Panc1 (cell line): ENCODE data around the gene MAD1L1. TPM values are rescaled to one million over a fixed set of nuclear protein-coding genes. Genes with fewer than 3 reads are reported as not detected.

Experiments used
- ATAC-seq: fragments of 200-7000 bp; cut with Tn5 transposase; 2 replicates; pipeline ENCODE4 v1.9.1; 2020; ENCODE audit warnings: mild to moderate bottlenecking, moderate library complexity
- BruUV-seq: library from RNA; stranded (reverse); fragments of 400-500 nt; replicated peaks from 2 replicates; lab custom pipeline; 2021; lab: Mats Ljungman, UMichigan
- CTCF ChIA-PET: fragments of 300-600 bp; sonication (Branson Sonifier 250); formaldehyde crosslinking; loops from one replicate; lab custom pipeline; 2022; ENCODE audit warnings: antibody characterized with exemption; lab: Charles Lee
- POLR2A ChIA-PET: fragments of 300-600 bp; sonication (Branson Sonifier 250); formaldehyde crosslinking; loops from one replicate; lab custom pipeline; 2022; ENCODE audit warnings: antibody characterized with exemption; lab: Charles Lee
- DNase-seq: peaks from one replicate; pipeline ENCODE4 v3.0.0-alpha.2; 2010; ENCODE audit warnings: low read depth, low spot score
- H3K27ac ChIP-seq: 2 replicates; pipeline ENCODE4 v1.5.1; 2011; ENCODE audit warnings: mild to moderate bottlenecking, low read length, inconsistent platforms
- H3K27me3 ChIP-seq: fragments of 200-500 bp; sonication (Bioruptor generic); 2 replicates; pipeline ENCODE4 v1.6.0; 2014; ENCODE audit warnings: low read length, inconsistent platforms; ENCODE audit not compliant: control insufficient read depth, insufficient read depth
- H3K36me3 ChIP-seq: fragments of 200-500 bp; sonication (Bioruptor generic); 2 replicates; pipeline ENCODE4 v1.5.1; 2014; ENCODE audit warnings: inconsistent platforms, mild to moderate bottlenecking, low read length, moderate library complexity; ENCODE audit not compliant: control insufficient read depth, insufficient read depth
- H3K4me1 ChIP-seq: 2 replicates; pipeline ENCODE4 v1.5.1; 2011; ENCODE audit warnings: inconsistent platforms, mild to moderate bottlenecking, low read length, moderate library complexity; ENCODE audit not compliant: control insufficient read depth, insufficient read depth
- H3K4me3 ChIP-seq, 2 experiments: 2 replicates each; pipeline ENCODE4 v1.5.1; 2011 to 2012; ENCODE audit warnings: low read depth in 2 of 2, low read length in 2 of 2, mild to moderate bottlenecking in 2 of 2, inconsistent platforms in 1 of 2, moderate library complexity in 1 of 2
- H3K9me3 ChIP-seq: fragments of 200-500 bp; sonication (Bioruptor generic); 2 replicates; pipeline ENCODE4 v1.5.1; 2014; ENCODE audit warnings: low read depth, mild to moderate bottlenecking, inconsistent platforms, low read length, moderate library complexity; ENCODE audit not compliant: control insufficient read depth, insufficient read depth
- POLR2AphosphoS5 ChIP-seq: IDR thresholded peaks from 2 replicates; pipeline ENCODE4 v1.6.1; 2012; ENCODE audit warnings: mild to moderate bottlenecking, low read depth, low read length, moderate library complexity
- SIN3A ChIP-seq: IDR thresholded peaks from 2 replicates; pipeline ENCODE4 v1.6.1; 2012; ENCODE audit warnings: low read depth, mild to moderate bottlenecking, low read length, moderate library complexity, borderline replicate concordance; ENCODE audit not compliant: insufficient read depth
- TCF7L2 ChIP-seq: IDR thresholded peaks from 2 replicates; pipeline ENCODE4 v1.6.1; 2011; ENCODE audit warnings: mild to moderate bottlenecking, low read depth, low read length, inconsistent platforms
- in situ Hi-C: cut with HindIII; loops from 2 replicates; pipeline ENCODE4 v1.10.0; 2016; ENCODE audit warnings: low sequenced_read_pairs, low pct_unique_long_range_greater_than_20kb
- intact Hi-C: fragments of 100-400 bp; cut with micrococcal nuclease; formaldehyde crosslinking; loops from one replicate; pipeline ENCODE4 v1.10.0; 2022; ENCODE audit not compliant: unreplicated experiment
- total RNA-seq: library from RNA; stranded (reverse); gene quantifications from one replicate; pipeline ENCODE4 v1.2.1, GENCODE V29; 2021; ENCODE audit not compliant: unreplicated experiment
- TF ChIP-seq, protein P1 (sequence below): fragments of 450-650 bp; IDR thresholded peaks from 2 replicates; pipeline ENCODE4 v1.5.1; 2017; ENCODE audit warnings: mild to moderate bottlenecking
- TF ChIP-seq, protein P2 (sequence below), 2 experiments: IDR thresholded peaks; 2 replicates each; pipeline ENCODE4 v1.6.1; 2011 to 2012; ENCODE audit warnings: low read depth in 2 of 2, control low read depth in 1 of 2, low read length in 1 of 2, mild to moderate bottlenecking in 1 of 2, moderate library complexity in 1 of 2; ENCODE audit not compliant: insufficient read depth in 1 of 2

Gene MAD1L1
- total RNA-seq, 1 experiment from 2014 or later: 70.8 TPM

DNA sequence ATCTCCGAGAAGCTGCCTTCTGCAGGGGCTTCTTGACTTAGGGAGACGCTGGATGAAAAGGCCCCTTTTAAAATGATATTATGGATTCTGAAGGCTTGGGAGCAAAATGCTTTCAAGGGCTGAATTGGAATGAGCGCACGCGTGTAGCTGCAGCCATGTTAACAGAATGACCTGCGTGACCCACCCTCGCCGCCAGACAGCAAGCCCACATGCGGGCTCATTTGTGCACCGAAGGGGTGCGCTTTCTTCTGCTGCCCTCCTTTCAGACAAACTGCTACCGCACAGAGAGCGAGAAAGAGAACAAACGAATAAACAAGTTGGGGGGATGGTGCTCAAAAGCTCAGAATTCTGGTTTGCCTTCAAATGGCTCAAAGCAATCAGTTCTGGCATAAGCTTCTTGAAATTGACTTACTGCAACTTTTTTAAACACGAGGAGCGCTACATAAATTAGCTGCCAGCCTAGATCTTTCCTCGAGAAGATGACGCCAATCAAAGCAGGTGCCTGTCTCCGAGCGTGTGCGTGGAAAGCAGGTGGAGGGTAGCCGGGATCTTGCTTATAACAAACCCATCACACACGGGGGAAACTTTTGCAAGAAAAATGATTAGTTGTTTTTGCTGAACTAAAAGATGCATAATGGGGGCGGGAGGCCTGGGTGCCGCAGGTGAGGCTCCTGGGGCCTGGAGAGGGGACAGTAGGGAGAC is 268.4 kb downstream of the MAD1L1 start:
- BruUV-seq: no TSS peak
- POLR2A ChIA-PET: no interaction called here
- intact Hi-C loops: no loop called here
- Histone ChIP-seq H3K4me1 (no peaks in the 10 kb centered on the region), H3K36me3 (no peaks in the 10 kb centered on the region), H3K9me3 (no peaks in the 10 kb centered on the region), H3K4me3 (no peak overlapping the region), H3K27me3 (no peaks in the 10 kb centered on the region), H3K27ac (no peak overlapping the region)
- ATAC-seq (no peak), DNase-seq (no peak)
- CTCF ChIA-PET: no interaction called here
- in situ Hi-C loops: no loop called here
- TF ChIP-seq, protein P1, sequence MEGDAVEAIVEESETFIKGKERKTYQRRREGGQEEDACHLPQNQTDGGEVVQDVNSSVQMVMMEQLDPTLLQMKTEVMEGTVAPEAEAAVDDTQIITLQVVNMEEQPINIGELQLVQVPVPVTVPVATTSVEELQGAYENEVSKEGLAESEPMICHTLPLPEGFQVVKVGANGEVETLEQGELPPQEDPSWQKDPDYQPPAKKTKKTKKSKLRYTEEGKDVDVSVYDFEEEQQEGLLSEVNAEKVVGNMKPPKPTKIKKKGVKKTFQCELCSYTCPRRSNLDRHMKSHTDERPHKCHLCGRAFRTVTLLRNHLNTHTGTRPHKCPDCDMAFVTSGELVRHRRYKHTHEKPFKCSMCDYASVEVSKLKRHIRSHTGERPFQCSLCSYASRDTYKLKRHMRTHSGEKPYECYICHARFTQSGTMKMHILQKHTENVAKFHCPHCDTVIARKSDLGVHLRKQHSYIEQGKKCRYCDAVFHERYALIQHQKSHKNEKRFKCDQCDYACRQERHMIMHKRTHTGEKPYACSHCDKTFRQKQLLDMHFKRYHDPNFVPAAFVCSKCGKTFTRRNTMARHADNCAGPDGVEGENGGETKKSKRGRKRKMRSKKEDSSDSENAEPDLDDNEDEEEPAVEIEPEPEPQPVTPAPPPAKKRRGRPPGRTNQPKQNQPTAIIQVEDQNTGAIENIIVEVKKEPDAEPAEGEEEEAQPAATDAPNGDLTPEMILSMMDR: no peak
- TF ChIP-seq, protein P2, sequence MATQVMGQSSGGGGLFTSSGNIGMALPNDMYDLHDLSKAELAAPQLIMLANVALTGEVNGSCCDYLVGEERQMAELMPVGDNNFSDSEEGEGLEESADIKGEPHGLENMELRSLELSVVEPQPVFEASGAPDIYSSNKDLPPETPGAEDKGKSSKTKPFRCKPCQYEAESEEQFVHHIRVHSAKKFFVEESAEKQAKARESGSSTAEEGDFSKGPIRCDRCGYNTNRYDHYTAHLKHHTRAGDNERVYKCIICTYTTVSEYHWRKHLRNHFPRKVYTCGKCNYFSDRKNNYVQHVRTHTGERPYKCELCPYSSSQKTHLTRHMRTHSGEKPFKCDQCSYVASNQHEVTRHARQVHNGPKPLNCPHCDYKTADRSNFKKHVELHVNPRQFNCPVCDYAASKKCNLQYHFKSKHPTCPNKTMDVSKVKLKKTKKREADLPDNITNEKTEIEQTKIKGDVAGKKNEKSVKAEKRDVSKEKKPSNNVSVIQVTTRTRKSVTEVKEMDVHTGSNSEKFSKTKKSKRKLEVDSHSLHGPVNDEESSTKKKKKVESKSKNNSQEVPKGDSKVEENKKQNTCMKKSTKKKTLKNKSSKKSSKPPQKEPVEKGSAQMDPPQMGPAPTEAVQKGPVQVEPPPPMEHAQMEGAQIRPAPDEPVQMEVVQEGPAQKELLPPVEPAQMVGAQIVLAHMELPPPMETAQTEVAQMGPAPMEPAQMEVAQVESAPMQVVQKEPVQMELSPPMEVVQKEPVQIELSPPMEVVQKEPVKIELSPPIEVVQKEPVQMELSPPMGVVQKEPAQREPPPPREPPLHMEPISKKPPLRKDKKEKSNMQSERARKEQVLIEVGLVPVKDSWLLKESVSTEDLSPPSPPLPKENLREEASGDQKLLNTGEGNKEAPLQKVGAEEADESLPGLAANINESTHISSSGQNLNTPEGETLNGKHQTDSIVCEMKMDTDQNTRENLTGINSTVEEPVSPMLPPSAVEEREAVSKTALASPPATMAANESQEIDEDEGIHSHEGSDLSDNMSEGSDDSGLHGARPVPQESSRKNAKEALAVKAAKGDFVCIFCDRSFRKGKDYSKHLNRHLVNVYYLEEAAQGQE (IDR thresholded peaks at IDR 0.05; ENCODE audit: insufficient read depth in 1 of 2, low read depth in 2 of 2, low read length in 1 of 2): no peak

DNA sequence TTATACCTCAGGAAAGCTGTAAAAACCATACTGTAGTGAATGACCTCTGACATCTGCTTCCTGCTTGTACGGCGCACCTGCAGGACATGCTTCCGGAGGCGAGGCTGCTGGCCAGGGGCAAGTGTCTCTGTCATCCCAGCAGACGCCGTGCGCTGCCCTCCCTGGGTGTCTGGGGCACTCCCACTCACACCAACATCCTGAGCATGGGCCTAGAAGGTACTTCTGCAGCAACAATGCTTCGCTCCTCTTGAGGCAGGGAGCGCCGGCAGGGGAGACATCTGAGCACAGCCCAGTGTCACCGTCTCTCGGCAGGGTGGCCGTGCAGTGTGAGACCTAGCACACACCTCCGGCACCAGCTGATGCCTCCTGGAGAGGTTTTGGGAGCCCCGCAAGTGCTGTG is 269.2 kb downstream of the MAD1L1 start:
- in situ Hi-C loops (no loop called here), intact Hi-C loops (no loop called here)
- ATAC-seq: no peak
- Histone ChIP-seq H3K36me3 (no peaks in the 10 kb centered on the region), H3K27me3 (no peaks in the 10 kb centered on the region), H3K9me3 (no peaks in the 10 kb centered on the region), H3K4me3 (no peak overlapping the region), H3K27ac (no peak overlapping the region), H3K4me1 (no peaks in the 10 kb centered on the region)
- ChIA-PET POLR2A (no interaction called here), CTCF (no interaction called here)
- DNase-seq: no peak
- no TSS peak for BruUV-seq
- TF ChIP-seq, protein P1: no peak
- no peak for TF ChIP-seq POLR2AphosphoS5
- TF ChIP-seq SIN3A: no peak
- no peak for TF ChIP-seq TCF7L2
- TF ChIP-seq, protein P2 (IDR thresholded peaks at IDR 0.05; ENCODE audit: insufficient read depth in 1 of 2, low read depth in 2 of 2, low read length in 1 of 2): no peak
